ENCODE measurements around the gene NDUFS6.

Gene NDUFS6

DNA sequence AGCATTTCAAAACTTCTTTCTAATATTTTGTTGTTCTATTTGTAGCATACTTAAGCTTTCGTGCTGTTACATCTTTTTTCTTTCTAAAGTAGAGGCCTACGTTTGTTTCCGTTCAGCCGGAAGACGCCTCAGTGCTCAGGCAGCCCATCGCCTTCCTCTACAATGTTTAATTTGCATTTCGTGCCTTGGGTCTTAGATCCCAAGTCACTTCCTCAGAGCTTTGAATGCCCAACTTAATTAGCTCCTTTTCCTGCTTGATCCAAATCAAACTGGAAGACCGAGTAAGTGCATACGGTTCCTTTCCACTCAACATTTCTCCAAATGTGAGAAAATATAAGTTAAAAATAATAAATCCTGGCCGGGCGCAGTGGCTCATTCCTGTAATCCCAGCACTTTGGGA is 44.7 kb upstream of the NDUFS6 start:
- no peak for DNase-seq (ENCODE audit: extremely low read depth, low read depth)
- H3K4me3 ChIP-seq (replicated peaks; ENCODE audit: low read depth, low read length), result no peak overlapping the region
- TF ChIP-seq CTCF (IDR thresholded peaks at IDR 0.05; ENCODE audit: low read depth, low read length, missing control alignments), result no peak

GRCh38 chr5:1757511-1757910 is 43.7 kb upstream of the NDUFS6 start:
- TF ChIP-seq CTCF (IDR thresholded peaks at IDR 0.05; ENCODE audit: low read depth, low read length, missing control alignments), result no peak
- no peak for DNase-seq (ENCODE audit: extremely low read depth, low read depth)

GRCh38 chr5:1758574-1758973 is 42.6 kb upstream of the NDUFS6 start:
- no peak for DNase-seq (ENCODE audit: extremely low read depth, low read depth)
- TF ChIP-seq CTCF (IDR thresholded peaks at IDR 0.05; ENCODE audit: low read depth, low read length, missing control alignments), result no peak
- H3K4me3 ChIP-seq (replicated peaks; ENCODE audit: low read depth, low read length), result no peak overlapping the region

More at GRCh38 chr5:1757511-1757910, 43.7 kb upstream of the NDUFS6 start:
- no peak overlapping the region for H3K4me3 ChIP-seq (replicated peaks; ENCODE audit: low read depth, low read length)

DNA sequence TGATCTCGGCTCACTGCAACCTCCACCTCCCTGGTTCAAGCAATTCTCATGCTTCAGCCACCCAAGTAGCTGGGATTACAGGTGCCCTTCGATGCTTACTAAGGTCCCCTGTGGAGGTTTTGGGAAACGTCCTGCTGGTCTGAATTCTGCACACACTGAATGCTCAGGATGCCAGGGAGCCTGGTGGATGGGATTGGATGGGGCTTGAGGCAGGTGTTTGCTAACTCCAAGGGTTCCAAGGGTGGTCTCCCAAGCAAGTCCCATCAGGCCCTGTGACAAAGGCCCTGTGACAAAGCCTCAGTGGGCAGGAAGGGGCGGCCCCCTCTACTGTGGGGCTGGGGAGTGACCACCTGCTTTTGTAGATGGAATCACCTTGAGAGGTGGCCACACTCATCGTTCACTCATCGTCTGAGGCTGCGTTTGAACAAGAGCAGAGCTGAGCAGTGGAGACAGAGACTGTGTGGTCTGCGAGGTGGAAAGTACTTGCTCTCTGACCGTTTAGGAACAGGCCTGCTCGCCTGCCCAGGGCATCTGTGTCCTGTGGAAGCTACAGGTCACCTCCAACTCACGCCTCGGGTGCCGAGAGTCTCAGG is 41.7 kb upstream of the NDUFS6 start:
- TF ChIP-seq CTCF (IDR thresholded peaks at IDR 0.05; ENCODE audit: low read depth, low read length, missing control alignments), result no peak
- no peak overlapping the region for H3K4me3 ChIP-seq (replicated peaks; ENCODE audit: low read depth, low read length)
- DNase-seq (ENCODE audit: extremely low read depth, low read depth), result no peak

- no peak for DNase-seq (ENCODE audit: extremely low read depth, low read depth)
- no peak for TF ChIP-seq CTCF (IDR thresholded peaks at IDR 0.05; ENCODE audit: low read depth, low read length, missing control alignments)
- H3K4me3 ChIP-seq (replicated peaks; ENCODE audit: low read depth, low read length), result no peak overlapping the region
Observed at GRCh38 chr5:1760231-1760630, 41.0 kb upstream of the NDUFS6 start.

DNA sequence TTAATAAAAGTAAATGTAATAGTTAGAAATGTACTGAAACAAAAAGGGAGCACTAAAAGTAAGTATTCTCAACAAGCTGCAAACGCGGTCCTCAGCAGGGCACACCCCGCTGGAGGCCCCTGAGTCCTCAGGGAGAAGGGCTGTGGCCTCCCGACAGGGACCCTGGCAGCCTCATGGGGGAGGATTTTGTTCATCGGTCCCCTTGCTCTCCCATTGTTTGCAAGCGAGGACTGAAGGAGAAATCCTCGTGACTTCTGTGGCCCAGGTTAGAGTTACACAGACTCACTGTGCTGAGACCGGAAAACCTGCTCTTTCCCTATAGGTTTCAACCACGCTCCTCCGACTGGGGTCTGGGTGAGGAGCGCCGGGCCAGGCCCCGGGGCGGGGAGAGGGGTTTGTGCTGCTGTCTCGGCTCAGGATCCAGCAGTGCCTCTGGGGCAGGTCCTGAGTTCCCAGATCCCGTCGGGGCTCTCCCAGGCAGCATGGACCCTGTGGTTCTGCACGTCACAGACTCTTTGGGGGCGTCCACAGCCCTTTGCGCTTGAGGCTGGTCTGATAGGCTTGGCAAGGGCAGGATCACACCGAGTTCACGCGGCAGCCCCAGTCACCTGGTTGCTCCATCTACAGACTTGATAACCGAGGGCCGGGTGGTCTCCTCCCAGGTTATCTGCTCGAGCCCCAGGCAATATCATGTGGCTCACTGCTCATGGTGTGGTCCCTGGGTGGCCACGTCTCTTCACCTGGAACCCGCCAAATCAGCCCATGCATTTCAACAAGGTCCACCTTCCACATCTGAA is 40.4 kb upstream of the NDUFS6 start:
- no peak overlapping the region for H3K4me3 ChIP-seq (replicated peaks; ENCODE audit: low read depth, low read length)
- TF ChIP-seq CTCF (IDR thresholded peaks at IDR 0.05; ENCODE audit: low read depth, low read length, missing control alignments), result no peak
- no peak for DNase-seq (ENCODE audit: extremely low read depth, low read depth)

Measured in HFF-Myc (cell line).